CD4-positive, alpha-beta T cell treated with Interleukin-12 subunit alpha and Interleukin-12 subunit beta, for 1 hour (primary cell): ENCODE data around the gene KLF12.

ENCODE experiments used
- DNase-seq: peaks from one replicate; pipeline ENCODE4 v3.0.0-alpha.2; 2020

Gene KLF12

DNA sequence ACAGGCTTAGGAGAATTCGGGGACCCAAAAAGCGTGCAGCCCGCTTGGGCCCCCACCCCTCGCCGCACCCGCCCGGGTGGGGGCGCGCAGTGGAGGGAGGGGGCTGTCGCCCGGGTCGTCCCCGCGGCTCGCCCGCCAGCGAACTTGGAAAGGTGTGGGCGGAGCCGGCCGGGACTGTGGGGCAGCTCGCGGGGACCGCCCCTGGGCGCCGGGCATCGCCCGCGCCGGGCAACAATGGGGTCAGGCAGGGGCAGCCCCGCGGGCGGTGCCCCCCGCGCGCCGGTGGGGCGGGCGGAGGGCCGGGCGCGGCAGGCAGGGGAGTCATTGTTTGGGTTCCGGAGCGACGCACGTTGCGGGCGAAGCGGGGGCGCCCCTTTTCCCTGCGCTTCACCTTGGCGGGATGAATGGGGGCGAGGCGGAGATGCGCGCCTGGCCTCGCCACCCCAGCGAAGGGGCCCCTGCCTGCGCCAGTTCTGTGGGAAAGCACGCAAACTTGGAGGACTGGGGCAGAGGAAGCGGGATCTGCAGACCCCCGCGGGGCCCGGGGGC, 647 bp upstream of the KLF12 start:
- DNase-seq, result peak; percentile 70

DNA sequence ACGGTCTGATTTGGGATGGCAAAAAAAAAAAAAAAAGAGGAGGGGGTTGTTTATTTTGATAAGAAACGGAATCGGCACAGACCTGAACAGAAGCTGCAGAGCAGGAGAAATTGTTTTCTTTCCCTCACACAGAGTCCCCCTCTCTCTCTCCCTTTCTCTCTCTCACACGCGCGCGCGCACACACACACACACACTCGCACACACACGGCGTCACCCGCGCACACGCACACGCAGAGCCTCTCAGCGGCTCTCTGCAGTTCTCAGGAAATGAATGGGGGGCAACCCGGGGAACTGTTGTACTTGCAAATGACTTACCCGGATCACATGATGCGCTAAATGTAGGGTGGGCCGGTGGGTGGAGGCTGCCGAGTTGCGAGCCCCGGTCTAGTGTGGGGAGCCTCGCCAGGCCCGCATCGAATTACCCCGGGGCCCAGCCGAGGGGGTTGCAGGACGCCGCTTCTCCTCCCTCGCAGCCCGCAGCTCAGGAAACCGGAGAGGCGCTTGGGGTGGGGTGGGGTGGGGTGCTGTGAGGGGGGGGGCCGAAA, 475 bp downstream of the KLF12 start:
- DNase-seq, result peak; percentile 93

DNA sequence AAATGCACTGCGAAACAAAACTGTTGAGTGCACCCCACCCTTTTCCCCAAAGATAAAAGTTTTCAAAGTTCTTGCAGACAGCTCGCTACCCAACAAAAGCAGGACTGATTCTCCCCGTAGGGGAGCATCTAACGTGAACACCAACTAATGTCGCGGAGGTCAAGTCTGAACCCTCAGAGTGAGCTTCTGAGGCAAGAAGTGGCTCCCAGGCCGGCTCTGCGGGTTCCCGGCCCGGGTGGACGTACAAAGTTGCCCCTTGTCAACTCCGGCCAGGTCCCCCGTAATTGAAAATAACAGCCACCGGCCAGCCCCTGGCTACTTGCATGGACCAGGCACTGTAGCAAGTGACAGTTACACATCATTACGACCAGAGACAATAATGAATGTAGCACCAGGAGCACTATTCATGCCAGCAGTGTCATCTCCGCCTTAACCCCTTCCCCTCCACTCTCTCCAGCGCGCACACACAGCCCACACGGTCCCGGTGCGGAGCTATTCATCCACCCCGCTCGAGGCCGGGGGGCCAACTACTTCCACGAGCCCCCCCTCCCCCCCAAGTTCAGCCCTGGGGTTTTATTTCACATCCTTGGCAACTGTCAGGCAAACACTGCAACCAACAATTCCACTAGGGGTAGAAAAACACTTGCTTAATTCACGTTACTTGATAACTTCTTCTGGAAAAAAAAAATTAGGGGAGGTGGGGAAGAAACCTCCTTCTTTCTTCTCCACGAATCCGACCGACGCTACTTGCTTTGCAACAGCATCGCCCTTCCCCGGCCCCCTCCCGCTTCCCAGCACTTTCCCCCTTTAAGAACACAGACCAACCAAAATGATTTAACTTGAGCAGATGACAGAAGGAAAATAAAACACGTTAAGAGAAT, 1.2 kb downstream of the KLF12 start:
- peak; percentile 54 for DNase-seq

DNA sequence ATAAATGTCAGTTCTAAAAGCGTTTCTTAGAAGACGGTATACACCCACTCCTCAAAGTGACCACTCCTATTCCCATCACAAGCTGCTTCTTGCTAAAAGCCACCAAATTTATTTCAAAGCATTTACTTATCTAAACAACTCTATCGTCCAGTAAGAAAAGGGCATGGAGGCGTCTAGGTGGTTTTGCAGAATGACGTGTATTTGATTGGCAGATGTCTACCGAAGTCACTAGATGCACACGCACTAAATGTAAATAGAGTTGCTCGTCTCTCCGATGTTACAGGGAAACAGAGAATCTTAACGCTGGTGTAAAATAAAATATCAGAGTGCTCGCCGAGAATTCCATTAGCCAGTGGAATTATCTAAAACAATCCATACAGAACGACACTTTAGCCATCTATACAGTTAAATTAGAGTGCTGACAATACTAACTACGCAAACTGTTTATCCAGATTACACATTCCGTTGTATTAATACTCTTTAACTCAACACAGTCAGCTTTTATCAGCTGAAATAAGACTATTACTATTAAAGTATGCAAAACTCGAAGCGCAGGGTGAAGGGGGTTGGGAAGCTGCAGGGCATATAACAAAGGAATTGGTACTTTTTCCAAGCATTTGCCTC, 1.9 kb downstream of the KLF12 start:
- peak; percentile 78 for DNase-seq

DNA sequence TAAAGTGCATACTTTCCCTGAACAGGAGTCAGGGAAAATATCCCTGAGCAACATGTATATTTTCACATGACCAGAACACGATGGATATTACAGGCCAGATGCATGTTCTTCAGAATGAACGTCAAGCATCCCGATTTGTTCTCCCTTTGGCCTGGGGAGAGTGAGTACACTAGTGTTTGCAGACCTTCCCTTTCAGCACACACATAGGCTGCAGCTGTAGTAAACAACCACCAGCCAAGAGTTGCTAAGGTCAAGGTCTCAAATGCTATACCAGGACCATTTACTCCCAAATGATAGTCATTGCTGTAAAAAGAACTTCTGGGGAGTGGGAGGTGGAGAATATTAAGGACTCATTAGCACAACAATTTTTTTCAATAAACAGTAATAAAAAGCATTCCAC, 3.0 kb downstream of the KLF12 start:
- no peak for DNase-seq

DNA sequence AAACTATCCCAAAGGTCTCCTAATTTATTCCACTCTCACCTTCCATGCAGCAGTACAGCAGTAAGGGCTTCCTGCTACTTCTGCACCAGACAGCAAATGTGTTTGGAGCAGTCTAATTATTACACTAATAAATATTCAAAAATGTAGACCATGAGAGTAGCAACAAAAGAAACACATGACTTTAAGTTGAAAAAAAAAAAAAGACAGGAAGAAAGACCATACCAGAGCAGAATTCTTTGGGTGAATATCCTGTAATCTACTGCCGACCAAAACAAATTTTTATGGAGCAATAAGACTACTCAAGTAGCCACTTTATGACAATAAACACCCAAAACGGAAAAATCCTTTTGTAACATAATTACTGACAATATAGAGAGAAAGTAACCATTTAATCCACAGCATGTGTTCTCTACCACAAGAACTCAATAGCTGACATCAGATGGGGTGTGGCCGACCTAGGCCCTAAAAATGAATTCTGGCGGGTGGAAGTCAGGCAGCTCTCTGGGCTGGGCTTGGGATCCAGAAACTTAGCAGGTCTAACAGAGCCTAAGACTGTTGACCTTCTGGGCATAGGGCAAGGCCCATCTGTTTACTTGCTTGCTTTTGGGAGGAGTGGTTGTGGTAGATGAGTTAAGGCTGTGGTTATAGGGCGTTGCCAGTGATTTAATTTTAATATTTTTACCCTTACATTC, 4.6 kb downstream of the KLF12 start:
- DNase-seq, result peak; percentile 57

DNA sequence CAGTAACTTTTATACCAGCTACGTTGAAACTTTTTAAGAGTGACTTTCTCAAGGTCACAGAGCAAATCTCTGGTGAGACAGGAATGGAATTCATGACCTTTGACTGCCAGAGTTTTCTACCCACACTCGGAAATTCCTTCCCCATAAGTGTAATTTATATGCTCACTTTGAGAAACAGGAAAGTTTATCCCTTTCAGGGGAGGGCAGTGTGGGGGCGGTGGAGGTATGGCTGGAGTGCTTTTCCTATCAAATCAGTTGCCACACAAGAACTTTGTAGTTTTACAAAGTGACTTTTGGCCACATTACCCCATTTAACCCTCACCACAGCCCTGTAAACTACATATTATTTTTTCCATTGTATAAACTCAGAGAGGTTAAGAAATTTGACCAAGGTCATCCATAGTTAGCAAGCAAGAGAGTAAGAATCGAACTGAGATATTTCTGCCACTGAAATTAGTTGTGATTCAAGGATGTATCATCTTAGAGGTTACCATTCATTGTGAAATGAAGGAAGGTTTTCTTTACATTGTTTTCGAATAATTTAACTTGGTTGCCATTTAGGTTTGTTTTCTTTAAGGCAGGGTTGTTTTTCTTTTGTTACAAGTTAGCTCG, 5.9 kb downstream of the KLF12 start:
- no peak for DNase-seq

DNA sequence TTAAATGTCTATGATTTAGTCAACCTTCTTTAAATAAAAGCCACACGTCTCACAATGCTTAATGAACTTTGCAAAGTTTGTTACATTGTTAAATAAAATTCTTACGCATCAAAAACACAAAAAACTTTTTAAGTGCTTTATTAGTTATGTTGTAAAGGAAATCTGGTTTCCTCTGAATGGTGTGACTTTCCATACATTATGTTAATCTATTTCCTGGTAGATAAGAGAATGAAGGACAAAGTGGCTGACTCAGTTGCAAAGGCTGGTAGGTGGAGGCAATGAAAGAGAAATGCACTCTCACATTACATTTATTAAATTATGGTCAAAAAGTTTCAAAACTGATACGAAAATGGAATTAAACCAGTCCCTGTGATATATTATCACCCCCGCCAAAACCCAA, 15.9 kb downstream of the KLF12 start:
- no peak for DNase-seq

DNA sequence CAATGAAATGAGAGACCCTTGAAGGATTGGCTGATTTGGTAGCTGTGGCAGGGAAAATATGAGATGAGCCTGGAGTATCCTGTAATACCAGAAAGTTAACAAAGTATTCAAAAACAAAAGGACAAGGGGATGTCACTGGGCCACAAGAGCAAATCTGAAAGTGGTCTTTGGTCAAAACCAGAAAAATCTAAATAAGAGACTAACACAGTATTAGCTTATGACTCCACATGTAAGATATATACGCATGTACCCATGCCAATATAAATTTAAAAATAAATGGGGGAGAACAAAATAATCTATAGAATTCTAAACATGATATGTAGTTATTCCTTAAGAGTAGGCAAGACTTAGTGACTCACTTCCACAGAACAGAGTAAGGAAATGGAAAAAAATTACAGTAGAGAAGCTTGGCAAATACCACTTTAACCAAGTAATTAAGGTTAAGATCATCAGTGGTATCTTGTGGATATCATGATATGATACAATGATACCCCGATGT, 16.9 kb downstream of the KLF12 start:
- DNase-seq, result no peak

DNA sequence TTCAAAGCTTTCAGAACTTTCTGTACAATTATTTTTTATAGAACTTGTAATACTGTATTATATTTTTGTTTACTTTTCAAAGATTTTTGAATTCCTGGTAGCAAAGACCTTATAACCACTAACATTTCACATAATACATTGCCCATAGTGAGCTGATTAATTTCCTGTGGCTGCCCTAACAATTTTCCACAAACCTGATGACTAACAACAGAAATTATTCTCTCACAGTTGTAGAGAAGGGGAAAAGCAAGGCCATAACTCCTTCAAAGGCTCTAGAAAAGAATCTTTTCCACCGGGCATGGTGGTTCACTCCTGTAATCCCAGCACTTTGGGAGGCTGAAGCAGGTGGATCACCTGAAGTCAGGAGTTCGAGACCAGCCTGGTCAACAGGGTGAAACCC, 19.1 kb downstream of the KLF12 start:
- DNase-seq, result no peak

DNA sequence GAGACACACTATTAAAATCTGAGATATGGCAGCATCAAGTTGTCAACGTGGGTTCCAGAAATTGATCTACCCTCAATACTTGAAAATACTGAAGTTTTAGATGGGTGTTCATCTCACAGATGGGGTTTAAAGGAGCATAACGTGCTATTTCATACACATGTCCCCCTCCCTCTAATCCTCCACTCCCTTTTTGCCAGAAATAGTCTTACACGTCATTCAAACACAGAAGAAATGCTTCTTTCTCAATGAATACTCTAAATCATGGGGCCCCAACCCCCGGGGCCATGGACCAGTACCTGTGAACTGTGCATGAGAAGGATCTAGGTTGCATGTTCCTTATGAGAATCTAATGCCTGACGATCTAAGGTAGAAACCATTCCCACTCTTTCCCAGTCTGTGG, 19.6 kb downstream of the KLF12 start:
- no peak for DNase-seq

DNA sequence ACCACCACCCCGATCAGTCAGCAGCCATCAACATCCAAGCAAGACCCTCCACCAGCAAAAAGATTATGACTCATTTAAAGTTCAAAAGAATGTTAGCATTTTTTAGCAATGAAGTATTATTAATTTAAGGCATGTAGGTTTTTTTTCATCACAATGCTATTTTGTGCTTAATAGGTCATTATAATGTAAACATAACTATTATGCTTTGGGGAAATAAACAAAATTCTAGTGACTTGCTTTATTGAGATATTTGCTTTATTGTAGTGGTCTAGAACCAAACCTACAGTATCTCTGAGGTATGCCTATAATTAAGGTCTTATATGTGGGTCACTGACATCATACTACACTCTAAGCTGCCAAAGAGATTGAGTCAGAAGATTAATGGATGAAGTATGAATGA, 20.0 kb downstream of the KLF12 start:
- DNase-seq, result no peak

DNA sequence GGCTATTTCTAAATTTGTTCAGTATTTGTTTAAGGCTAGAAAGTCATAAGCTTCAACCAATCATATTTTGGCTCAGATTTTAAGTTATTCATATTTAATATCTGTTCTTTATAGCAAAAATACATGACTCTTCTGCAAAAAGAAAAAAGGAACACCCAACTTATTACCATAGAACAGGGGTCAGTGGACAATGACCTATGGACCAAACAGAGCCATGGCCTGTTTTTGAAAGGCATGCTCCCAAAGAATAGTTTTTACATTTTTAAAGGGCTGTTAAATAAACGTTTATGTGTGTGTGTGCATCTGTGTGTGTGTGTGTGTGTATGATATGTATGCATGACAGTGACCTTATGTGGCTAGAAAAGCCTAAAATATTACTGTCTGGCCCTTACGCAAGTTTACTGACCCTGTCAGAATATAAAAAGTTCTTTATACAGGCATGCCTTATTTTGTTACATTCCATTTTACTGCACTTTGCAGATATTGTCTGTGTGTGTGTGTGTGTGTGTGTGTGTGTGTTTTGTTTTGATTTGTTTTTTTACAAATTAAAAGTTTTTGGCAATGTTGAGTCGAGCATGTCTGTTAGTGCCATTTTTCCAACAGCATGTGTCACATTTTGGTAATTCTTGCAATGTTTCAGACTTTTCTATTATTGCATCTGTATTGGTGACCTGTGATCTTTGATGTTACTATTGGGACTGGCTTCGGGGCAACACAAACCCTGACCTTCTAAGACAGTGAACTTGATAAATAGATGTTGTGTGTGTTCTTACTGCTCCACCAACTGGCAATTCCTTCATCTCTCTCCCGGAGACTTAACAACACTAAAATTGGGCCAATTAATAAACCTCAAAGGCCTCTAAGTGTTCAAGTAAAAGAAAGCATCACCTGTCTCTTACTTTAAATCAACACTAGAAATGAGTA, 22.0 kb downstream of the KLF12 start:
- DNase-seq, result no peak

DNA sequence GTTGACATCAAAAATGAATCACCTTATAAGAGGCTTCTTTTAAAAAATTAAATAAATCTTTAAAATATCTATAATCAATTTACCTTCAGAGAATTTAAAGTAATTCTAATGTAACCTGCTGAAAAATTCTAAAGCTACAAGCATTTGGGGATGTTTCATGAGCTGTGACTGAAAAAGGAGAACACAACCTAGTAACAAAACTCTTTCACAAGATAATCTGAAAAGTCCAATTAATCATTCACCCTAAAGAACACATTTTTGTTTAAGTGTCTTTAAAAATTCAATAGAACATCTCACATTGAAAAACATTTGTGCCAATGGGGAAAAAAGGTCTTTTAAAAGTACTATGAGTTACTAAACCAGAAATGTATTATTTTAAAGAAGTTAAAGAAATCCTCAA, 22.8 kb downstream of the KLF12 start:
- DNase-seq, result no peak

DNA sequence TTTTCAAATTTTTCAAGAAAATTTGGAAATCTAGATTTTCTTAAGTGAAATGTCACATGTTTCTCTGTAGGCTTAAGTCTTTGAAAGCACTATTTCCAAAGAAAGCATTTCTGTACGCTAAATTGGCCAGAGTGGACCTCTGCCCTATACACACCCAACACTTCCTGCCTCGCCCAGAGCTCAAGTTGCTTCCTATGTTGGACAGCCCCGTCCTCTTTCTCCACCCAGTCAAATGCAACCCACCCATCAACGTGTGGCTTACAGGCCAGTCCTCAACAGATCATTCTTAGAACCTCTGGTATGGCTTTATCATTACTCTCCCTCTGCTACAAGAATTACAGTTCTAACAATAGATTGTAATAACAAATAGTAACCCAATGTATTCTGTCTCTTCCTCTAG, 24.2 kb downstream of the KLF12 start:
- no peak for DNase-seq

DNA sequence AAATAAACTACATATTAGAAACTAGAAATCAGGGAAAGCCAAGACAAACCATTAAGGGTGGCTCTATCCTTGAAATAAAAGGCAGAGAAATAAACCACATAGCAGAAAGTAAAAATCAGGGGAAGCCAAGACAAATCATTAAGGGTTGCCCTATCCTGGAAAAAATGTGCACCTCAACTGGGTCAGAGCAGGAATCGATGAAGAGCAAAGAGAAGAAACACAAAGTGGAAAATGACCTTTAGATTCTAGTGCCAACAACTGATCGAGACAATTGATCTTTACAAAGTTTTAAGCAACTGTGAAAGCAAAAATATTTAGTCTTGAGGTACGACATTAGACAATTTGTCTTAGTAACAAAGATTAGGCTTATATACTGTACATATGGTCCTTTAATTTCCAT, 26.6 kb downstream of the KLF12 start:
- DNase-seq, result no peak

DNA sequence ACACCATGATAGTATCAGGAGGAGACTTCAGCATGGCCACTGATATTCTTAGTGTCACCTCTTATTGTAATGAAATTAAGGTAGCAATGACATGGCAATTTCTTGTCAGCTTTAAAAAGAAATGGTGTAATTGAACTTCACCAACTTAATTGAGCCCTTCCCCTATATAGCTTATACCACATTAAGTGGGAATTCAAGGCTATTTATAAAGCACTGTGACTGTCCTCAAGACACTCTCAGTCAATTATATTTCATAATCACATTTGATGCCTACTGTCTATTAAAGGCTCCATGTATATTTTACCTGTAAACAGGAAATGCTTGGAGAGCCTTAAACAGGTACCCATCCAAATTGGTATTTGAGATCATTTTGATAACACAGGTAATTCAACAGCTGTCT, 28.3 kb downstream of the KLF12 start:
- no peak for DNase-seq

DNA sequence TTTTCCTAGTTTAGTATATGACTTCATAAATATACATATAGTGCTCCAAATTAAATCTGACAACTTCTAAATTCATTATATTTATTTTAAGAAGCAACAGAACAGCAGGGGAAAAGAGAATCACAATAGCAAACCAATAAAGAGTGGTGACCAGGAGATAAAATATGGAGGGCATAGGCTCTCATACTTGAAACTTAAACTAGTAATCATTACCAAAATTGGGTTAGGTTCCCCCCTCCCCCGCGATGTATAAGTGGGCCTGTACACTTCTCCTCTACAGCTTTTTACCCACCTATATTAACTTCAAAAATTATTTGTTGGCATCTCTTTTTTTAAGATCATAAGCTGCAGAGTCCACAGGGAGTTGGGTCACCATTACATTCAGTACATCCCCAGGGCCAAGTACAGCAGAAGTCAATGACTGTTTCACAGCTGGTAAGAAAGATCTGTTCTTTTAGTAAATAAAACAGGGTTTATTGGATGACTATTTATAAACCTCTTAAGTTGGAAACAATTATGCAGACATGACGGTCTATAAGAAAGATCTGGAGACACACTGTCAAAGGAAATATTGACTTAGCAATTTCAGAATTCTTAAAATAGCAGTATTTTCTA, 29.4 kb downstream of the KLF12 start:
- DNase-seq, result no peak

DNA sequence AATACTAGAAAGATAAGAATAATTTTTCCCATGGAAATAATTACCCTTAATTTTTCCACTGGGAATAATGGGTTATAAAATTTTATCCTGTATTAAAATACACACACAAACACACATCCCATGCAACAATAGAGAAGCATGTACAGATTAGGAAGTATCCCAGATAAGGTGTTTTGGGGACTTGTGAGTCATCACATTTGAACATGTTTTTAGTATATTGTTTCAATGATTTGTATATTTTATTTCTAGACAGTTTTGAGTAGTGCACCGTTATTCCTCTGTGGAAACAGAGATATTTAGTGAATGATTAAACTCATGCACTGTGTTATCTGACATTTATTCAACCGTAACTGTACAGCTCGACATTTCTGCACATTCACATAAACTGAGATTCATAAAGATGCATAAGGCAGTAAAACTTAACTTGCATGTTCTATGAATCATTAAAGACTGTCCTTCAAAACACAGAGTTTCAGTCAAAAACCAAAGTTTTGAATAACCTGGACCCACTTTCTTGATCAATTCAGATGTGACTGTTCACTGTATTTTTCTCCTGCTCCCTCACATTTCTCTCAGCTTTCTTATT, 30.1 kb downstream of the KLF12 start:
- DNase-seq, result no peak

DNA sequence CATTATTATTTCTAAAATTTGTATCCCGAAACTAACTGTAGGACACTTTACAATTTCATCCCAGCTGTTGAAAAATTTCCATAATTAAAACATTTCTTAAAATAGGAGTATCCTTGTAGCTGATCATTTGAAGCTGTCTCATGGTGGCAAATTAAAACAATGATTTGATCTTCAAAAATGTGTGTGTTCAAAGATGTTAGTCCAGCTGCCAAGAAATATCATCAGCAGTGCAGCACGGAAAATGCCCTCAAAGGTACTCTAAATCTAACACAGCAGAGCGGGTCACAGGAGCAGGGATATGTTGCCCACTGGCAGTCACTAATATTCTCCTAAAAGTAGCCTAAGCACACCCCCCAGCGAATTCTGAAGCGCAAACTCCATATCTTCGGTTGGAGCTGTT, 31.0 kb downstream of the KLF12 start:
- no peak for DNase-seq

DNA sequence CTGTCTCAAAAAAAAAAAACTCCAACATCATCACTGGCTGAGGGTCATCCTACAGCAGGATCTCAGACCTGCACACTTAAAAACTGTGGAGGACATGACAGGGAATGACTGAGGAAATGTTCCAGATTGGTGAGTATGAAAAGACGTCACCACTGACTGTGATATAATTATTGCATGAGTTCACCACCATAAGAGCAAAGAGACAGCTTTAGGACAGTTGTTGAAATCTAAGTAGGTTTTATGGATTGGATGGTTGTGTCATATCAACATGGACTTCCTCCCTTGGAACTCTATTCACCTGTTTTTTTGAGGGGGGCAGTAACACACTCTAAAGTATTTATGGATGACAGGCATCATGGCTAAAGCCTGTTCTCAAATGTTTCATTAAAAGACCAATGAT, 31.5 kb downstream of the KLF12 start:
- no peak for DNase-seq
